Measurements from ENCODE around the gene TAB2. TPM values are rescaled to one million over a fixed set of nuclear protein-coding genes. Genes with fewer than 3 reads are reported as not detected.

TAB2 gene
- total RNA-seq, 1 experiment from 2014 or later: 52.2 TPM

DNA sequence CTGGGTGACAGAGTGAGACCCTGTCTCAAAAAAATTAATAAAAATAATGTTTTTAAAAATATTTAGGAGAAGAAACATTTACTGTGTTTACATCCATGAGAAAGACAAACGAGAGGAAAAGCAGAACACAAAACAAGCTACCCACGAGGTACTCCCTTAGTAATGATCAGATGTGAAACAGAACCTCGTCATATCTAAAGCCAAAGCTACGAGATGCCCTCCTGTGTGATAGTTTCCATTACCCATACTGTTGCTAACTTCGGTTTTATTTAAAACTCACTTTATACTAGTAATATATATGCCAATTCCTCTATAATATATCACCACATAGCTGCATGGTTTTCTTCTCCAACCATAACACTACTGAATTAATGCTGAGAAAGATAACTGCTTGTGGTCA lies 103.6 kb downstream of the TAB2 start:
- no peak for TF ChIP-seq EZH2 (IDR thresholded peaks at IDR 0.05; ENCODE audit: borderline replicate concordance, low read depth, low read length, poor library complexity, severe bottlenecking)
- TF ChIP-seq, protein P1, sequence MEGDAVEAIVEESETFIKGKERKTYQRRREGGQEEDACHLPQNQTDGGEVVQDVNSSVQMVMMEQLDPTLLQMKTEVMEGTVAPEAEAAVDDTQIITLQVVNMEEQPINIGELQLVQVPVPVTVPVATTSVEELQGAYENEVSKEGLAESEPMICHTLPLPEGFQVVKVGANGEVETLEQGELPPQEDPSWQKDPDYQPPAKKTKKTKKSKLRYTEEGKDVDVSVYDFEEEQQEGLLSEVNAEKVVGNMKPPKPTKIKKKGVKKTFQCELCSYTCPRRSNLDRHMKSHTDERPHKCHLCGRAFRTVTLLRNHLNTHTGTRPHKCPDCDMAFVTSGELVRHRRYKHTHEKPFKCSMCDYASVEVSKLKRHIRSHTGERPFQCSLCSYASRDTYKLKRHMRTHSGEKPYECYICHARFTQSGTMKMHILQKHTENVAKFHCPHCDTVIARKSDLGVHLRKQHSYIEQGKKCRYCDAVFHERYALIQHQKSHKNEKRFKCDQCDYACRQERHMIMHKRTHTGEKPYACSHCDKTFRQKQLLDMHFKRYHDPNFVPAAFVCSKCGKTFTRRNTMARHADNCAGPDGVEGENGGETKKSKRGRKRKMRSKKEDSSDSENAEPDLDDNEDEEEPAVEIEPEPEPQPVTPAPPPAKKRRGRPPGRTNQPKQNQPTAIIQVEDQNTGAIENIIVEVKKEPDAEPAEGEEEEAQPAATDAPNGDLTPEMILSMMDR (conservative IDR thresholded peaks at IDR 0.05; ENCODE audit: low read depth, low read length): no peak
- no peak for DNase-seq (ENCODE audit: low spot score)
- H3K36me3 ChIP-seq (ENCODE audit: insufficient read depth, low read length, poor library complexity, severe bottlenecking): no peaks in the 10 kb centered on the region
- POLR2A ChIA-PET (ENCODE audit: low non-redundant PET): no interaction called here
- intact Hi-C loops (cut with micrococcal nuclease; ENCODE audit: unreplicated experiment): no loop called here
- no peak overlapping the region for H3K4me3 ChIP-seq (ENCODE audit: low read depth, low read length, poor library complexity, severe bottlenecking)
- no TSS peak for BruUV-seq (replicated peaks)
- H3K4me1 ChIP-seq (ENCODE audit: insufficient read depth, low read length, poor library complexity, severe bottlenecking): no peaks in the 10 kb centered on the region
- no peaks in the 10 kb centered on the region for H3K27me3 ChIP-seq (replicated peaks; ENCODE audit: insufficient read depth, low read depth, low read length, poor library complexity)
- no peak overlapping the region for H3K27ac ChIP-seq (ENCODE audit: low read depth, low read length, poor library complexity, severe bottlenecking)
- CTCF ChIA-PET: no interaction called here
- H3K9me3 ChIP-seq (ENCODE audit: low read depth, low read length, poor library complexity, severe bottlenecking): no peaks in the 10 kb centered on the region

DNA sequence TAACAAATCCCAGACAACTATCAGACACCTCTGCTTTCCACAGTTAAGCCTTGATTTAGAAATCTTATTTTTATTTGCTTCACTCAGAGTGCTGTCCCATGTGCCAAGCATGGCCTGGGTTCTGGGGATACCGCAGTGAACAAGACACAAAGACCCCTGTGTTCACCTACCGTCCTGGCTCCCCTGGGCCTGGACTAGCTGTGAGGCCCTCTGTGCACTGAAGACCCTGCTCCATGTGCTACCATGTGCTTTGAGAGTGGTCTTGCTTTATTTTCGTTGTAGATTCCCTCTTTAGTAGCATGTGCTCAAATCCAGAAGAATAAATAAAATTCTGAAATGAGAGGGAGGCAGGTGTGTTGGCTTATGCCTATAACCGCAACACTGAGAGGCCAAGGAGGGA lies 105.1 kb downstream of the TAB2 start:
- ChIA-PET CTCF (no interaction called here), POLR2A (ENCODE audit: low non-redundant PET) (no interaction called here)
- H3K27ac ChIP-seq (ENCODE audit: low read depth, low read length, poor library complexity, severe bottlenecking): no peak overlapping the region
- intact Hi-C loops (cut with micrococcal nuclease; ENCODE audit: unreplicated experiment): no loop called here
- no peaks in the 10 kb centered on the region for H3K9me3 ChIP-seq (ENCODE audit: low read depth, low read length, poor library complexity, severe bottlenecking)
- no peaks in the 10 kb centered on the region for H3K4me1 ChIP-seq (ENCODE audit: insufficient read depth, low read length, poor library complexity, severe bottlenecking)
- no peaks in the 10 kb centered on the region for H3K27me3 ChIP-seq (replicated peaks; ENCODE audit: insufficient read depth, low read depth, low read length, poor library complexity)
- H3K36me3 ChIP-seq (ENCODE audit: insufficient read depth, low read length, poor library complexity, severe bottlenecking): no peaks in the 10 kb centered on the region
- BruUV-seq (replicated peaks): no TSS peak
- no peak for DNase-seq (ENCODE audit: low spot score)
- TF ChIP-seq EZH2 (IDR thresholded peaks at IDR 0.05; ENCODE audit: borderline replicate concordance, low read depth, low read length, poor library complexity, severe bottlenecking): no peak
- TF ChIP-seq, protein P1 (conservative IDR thresholded peaks at IDR 0.05; ENCODE audit: low read depth, low read length): no peak
- no peak overlapping the region for H3K4me3 ChIP-seq (ENCODE audit: low read depth, low read length, poor library complexity, severe bottlenecking)

DNA sequence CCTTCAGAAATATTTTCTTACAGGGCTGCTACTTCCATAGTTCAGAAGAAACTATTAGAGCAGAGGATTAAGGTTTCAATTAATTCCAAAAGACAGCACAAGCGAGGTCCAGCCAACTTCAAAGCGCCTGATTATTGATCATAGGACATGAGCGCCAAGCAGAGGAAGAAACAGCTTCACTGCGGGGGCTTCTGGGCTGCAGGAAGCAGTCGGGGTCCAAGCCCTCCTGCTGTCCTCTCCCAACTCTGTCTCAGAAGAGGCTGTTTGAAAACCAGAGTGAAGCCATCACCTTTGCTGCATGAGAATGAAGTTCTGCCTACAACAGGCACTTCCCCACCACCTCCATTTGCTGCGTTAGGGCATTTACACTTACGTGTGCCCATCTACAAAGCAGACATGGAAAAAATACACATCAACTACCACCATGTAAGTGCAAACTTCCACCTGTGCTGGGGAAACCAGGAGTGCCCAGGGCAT lies 106.5 kb downstream of the TAB2 start:
- no peak overlapping the region for H3K4me3 ChIP-seq (ENCODE audit: low read depth, low read length, poor library complexity, severe bottlenecking)

More for the DNA sequence above, 106.5 kb downstream of the TAB2 start:
- intact Hi-C loops (cut with micrococcal nuclease; ENCODE audit: unreplicated experiment): no loop called here
- Histone ChIP-seq H3K27me3 (replicated peaks; ENCODE audit: insufficient read depth, low read depth, low read length, poor library complexity) (no peaks in the 10 kb centered on the region), H3K36me3 (ENCODE audit: insufficient read depth, low read length, poor library complexity, severe bottlenecking) (no peaks in the 10 kb centered on the region), H3K27ac (ENCODE audit: low read depth, low read length, poor library complexity, severe bottlenecking) (no peak overlapping the region), H3K4me1 (ENCODE audit: insufficient read depth, low read length, poor library complexity, severe bottlenecking) (no peaks in the 10 kb centered on the region), H3K9me3 (ENCODE audit: low read depth, low read length, poor library complexity, severe bottlenecking) (no peaks in the 10 kb centered on the region)
- ChIA-PET POLR2A (ENCODE audit: low non-redundant PET) (interaction anchor here (0.7 kb wide), 1 partner anchor 391 kb away, joined by 3 read pairs; no protein-coding TSS in a partner anchor), CTCF (no interaction called here)
- TF ChIP-seq, protein P1 (conservative IDR thresholded peaks at IDR 0.05; ENCODE audit: low read depth, low read length): no peak
- TF ChIP-seq EZH2 (IDR thresholded peaks at IDR 0.05; ENCODE audit: borderline replicate concordance, low read depth, low read length, poor library complexity, severe bottlenecking): no peak
- BruUV-seq (replicated peaks): no TSS peak
- DNase-seq (ENCODE audit: low spot score): no peak

Data from A673 (cell line).